ENCODE data around the gene MTHFD2L.
A peak's percentile ranks its signal among the peaks of the same experiment; 100 is the strongest.

Gene MTHFD2L

GRCh38 chr4:74132944-74133343 is 25.0 kb upstream of the MTHFD2L start:
- no peak for DNase-seq (ENCODE audit: low read depth in 2 of 2)

- peak; percentile 5 to 38 for DNase-seq (ENCODE audit: low read depth in 2 of 2)
Measured at GRCh38 chr4:74133786-74134499, 24.0 kb upstream of the MTHFD2L start.

GRCh38 chr4:74134500-74134852 is 23.4 kb upstream of the MTHFD2L start:
- DNase-seq (ENCODE audit: low read depth in 2 of 2) = no peak

GRCh38 chr4:74146581-74147129 is 11.3 kb upstream of the MTHFD2L start:
- DNase-seq (ENCODE audit: low read depth in 2 of 2) = no peak

- no peak for DNase-seq (ENCODE audit: low read depth in 2 of 2)
Measured at GRCh38 chr4:74148205-74148604, 9.7 kb upstream of the MTHFD2L start.

GRCh38 chr4:74152836-74153235 is 5.1 kb upstream of the MTHFD2L start:
- no peak for DNase-seq (ENCODE audit: low read depth in 2 of 2)

GRCh38 chr4:74156521-74156920 is 1.4 kb upstream of the MTHFD2L start:
- DNase-seq (ENCODE audit: low read depth in 2 of 2) = no peak

- no peak for DNase-seq (ENCODE audit: low read depth in 2 of 2)
Measured at GRCh38 chr4:74157154-74157553, 764 bp upstream of the MTHFD2L start.

GRCh38 chr4:74158466-74159142 is 686 bp downstream of the MTHFD2L start:
- no peak for DNase-seq (ENCODE audit: low read depth in 2 of 2)

GRCh38 chr4:74159143-74159709 is 1.3 kb downstream of the MTHFD2L start:
- no peak for DNase-seq (ENCODE audit: low read depth in 2 of 2)

GRCh38 chr4:74161666-74162450 is 3.9 kb downstream of the MTHFD2L start:
- no peak for DNase-seq (ENCODE audit: low read depth in 2 of 2)

- no peak for DNase-seq (ENCODE audit: low read depth in 2 of 2)
Measured at GRCh38 chr4:74166135-74166534, 8.2 kb downstream of the MTHFD2L start.

GRCh38 chr4:74166818-74167217 is 8.9 kb downstream of the MTHFD2L start:
- DNase-seq (ENCODE audit: low read depth in 2 of 2) = no peak

GRCh38 chr4:74167585-74167984 is 9.7 kb downstream of the MTHFD2L start:
- DNase-seq (ENCODE audit: low read depth in 2 of 2) = no peak

- no peak for DNase-seq (ENCODE audit: low read depth in 2 of 2)
Measured at GRCh38 chr4:74168841-74169240, 10.9 kb downstream of the MTHFD2L start.

- DNase-seq (ENCODE audit: low read depth in 2 of 2) = no peak
Measured at GRCh38 chr4:74173321-74173720, 15.4 kb downstream of the MTHFD2L start.

GRCh38 chr4:74174421-74174820 is 16.5 kb downstream of the MTHFD2L start:
- no peak for DNase-seq (ENCODE audit: low read depth in 2 of 2)

- no peak for DNase-seq (ENCODE audit: low read depth in 2 of 2)
Measured at GRCh38 chr4:74174941-74175340, 17.0 kb downstream of the MTHFD2L start.

GRCh38 chr4:74175379-74175778 is 17.5 kb downstream of the MTHFD2L start:
- DNase-seq (ENCODE audit: low read depth in 2 of 2) = no peak

GRCh38 chr4:74178798-74179197 is 20.9 kb downstream of the MTHFD2L start:
- no peak for DNase-seq (ENCODE audit: low read depth in 2 of 2)

- DNase-seq (ENCODE audit: low read depth in 2 of 2) = no peak
Measured at GRCh38 chr4:74181219-74181618, 23.3 kb downstream of the MTHFD2L start.

GRCh38 chr4:74188912-74189311 is 31.0 kb downstream of the MTHFD2L start:
- DNase-seq (ENCODE audit: low read depth in 2 of 2) = no peak

Data from stimulated activated CD4-positive, alpha-beta T cell treated with anti-CD3 and anti-CD28 coated beads, Interleukin-12 subunit alpha, Interleukin-12 subunit beta, amount 100 ng/mL, for 24 hours (primary cell).